ENCODE results near the gene BCAT1.
"Not testable (repeated sequence)": the region's sequence is repeated elsewhere in the genome, so short reads cannot be mapped to it uniquely, and the experiment has no call there.

BCAT1 gene

GRCh38 chr12:24940157-24940556, 8.7 kb downstream of the BCAT1 start:
- TF ChIP-seq POLR2A (IDR thresholded peaks at IDR 0.05; ENCODE audit: low read depth, low read length) (no peak), TAF1 (IDR thresholded peaks at IDR 0.05; ENCODE audit: borderline replicate concordance, low read depth, low read length) (no peak), POLR2AphosphoS5 (IDR thresholded peaks at IDR 0.05; ENCODE audit: low read depth, low read length) (no peak)
- FAIRE-seq (no peak), DNase-seq (ENCODE audit: insufficient read length) (no peak)

GRCh38 chr12:24939551-24939950, 9.3 kb downstream of the BCAT1 start:
- not testable (repeated sequence) for DNase-seq (ENCODE audit: insufficient read length); FAIRE-seq

- TF ChIP-seq POLR2A (IDR thresholded peaks at IDR 0.05; ENCODE audit: low read depth, low read length), result no peak
- no peak for TF ChIP-seq POLR2AphosphoS5 (IDR thresholded peaks at IDR 0.05; ENCODE audit: low read depth, low read length)
- no peak for TF ChIP-seq TAF1 (IDR thresholded peaks at IDR 0.05; ENCODE audit: borderline replicate concordance, low read depth, low read length)
- no peak for DNase-seq (ENCODE audit: insufficient read length)
- no peak for FAIRE-seq
These were observed 10.6 kb downstream of the BCAT1 start for GRCh38 chr12:24938341-24938740.

GRCh38 chr12:24937553-24938244, 11.2 kb downstream of the BCAT1 start:
- TF ChIP-seq POLR2AphosphoS5 (IDR thresholded peaks at IDR 0.05; ENCODE audit: low read depth, low read length) (no peak), TAF1 (IDR thresholded peaks at IDR 0.05; ENCODE audit: borderline replicate concordance, low read depth, low read length) (no peak), POLR2A (IDR thresholded peaks at IDR 0.05; ENCODE audit: low read depth, low read length) (no peak)
- FAIRE-seq (no peak), DNase-seq (ENCODE audit: insufficient read length) (no peak)

- TF ChIP-seq POLR2A (IDR thresholded peaks at IDR 0.05; ENCODE audit: low read depth, low read length) (no peak), TAF1 (IDR thresholded peaks at IDR 0.05; ENCODE audit: borderline replicate concordance, low read depth, low read length) (no peak), POLR2AphosphoS5 (IDR thresholded peaks at IDR 0.05; ENCODE audit: low read depth, low read length) (no peak)
- FAIRE-seq (no peak), DNase-seq (ENCODE audit: insufficient read length) (no peak)
These were observed 15.1 kb downstream of the BCAT1 start for GRCh38 chr12:24933694-24934407.

- DNase-seq (ENCODE audit: insufficient read length) (peak; percentile 34), FAIRE-seq (no peak)
- TF ChIP-seq TAF1 (IDR thresholded peaks at IDR 0.05; ENCODE audit: borderline replicate concordance, low read depth, low read length) (no peak), POLR2A (IDR thresholded peaks at IDR 0.05; ENCODE audit: low read depth, low read length) (no peak), POLR2AphosphoS5 (IDR thresholded peaks at IDR 0.05; ENCODE audit: low read depth, low read length) (no peak)
These were observed 17.1 kb downstream of the BCAT1 start for GRCh38 chr12:24931666-24932405.

- TF ChIP-seq TAF1 (IDR thresholded peaks at IDR 0.05; ENCODE audit: borderline replicate concordance, low read depth, low read length) (no peak), POLR2AphosphoS5 (IDR thresholded peaks at IDR 0.05; ENCODE audit: low read depth, low read length) (no peak), POLR2A (IDR thresholded peaks at IDR 0.05; ENCODE audit: low read depth, low read length) (no peak)
- no peak for DNase-seq (ENCODE audit: insufficient read length)
- no peak for FAIRE-seq
These were observed 18.9 kb downstream of the BCAT1 start for GRCh38 chr12:24929953-24930352.

GRCh38 chr12:24928533-24929306, 20.2 kb downstream of the BCAT1 start:
- not testable (repeated sequence) for DNase-seq (ENCODE audit: insufficient read length); FAIRE-seq

- no peak for FAIRE-seq
- TF ChIP-seq POLR2AphosphoS5 (IDR thresholded peaks at IDR 0.05; ENCODE audit: low read depth, low read length) (no peak), TAF1 (IDR thresholded peaks at IDR 0.05; ENCODE audit: borderline replicate concordance, low read depth, low read length) (no peak), POLR2A (IDR thresholded peaks at IDR 0.05; ENCODE audit: low read depth, low read length) (no peak)
- no peak for DNase-seq (ENCODE audit: insufficient read length)
These were observed 20.8 kb downstream of the BCAT1 start for GRCh38 chr12:24928131-24928530.

- FAIRE-seq; DNase-seq (ENCODE audit: insufficient read length): not testable (repeated sequence)
These were observed 22.8 kb downstream of the BCAT1 start for GRCh38 chr12:24926080-24926479.

GRCh38 chr12:24922090-24922489, 26.8 kb downstream of the BCAT1 start:
- FAIRE-seq (no peak), DNase-seq (ENCODE audit: insufficient read length) (no peak)
- TF ChIP-seq POLR2A (IDR thresholded peaks at IDR 0.05; ENCODE audit: low read depth, low read length) (no peak), POLR2AphosphoS5 (IDR thresholded peaks at IDR 0.05; ENCODE audit: low read depth, low read length) (no peak), TAF1 (IDR thresholded peaks at IDR 0.05; ENCODE audit: borderline replicate concordance, low read depth, low read length) (no peak)
